HG02588 (cell line): ENCODE results near the gene CNTNAP5.

Experiments used
- ATAC-seq: cut with Tn5 transposase; IDR thresholded peaks from one replicate; pipeline ENCODE4 v1.9.1; 2021; ENCODE audit warnings: mild to moderate bottlenecking, moderate library complexity; ENCODE audit not compliant: unreplicated experiment

The CNTNAP5 gene

DNA sequence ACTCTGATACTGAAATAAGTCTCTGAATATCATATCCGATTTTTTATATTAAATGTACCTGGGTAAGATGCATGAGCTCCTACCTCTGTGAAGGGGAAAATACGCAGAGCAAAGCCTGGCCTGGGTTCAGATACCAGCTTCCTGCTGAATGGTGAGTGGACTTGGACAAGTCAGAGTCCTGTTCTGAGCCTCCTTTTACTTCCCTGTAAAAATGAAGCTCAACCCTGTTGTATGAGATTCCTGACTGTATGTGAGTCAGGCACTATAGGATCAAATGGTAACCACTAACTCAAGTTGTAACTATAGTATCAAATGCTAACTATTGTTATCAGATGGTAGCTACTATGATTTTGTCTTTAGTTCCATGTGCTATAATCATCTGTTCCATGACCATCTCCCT, 561.7 kb downstream of the CNTNAP5 start:
- no peak for ATAC-seq

DNA sequence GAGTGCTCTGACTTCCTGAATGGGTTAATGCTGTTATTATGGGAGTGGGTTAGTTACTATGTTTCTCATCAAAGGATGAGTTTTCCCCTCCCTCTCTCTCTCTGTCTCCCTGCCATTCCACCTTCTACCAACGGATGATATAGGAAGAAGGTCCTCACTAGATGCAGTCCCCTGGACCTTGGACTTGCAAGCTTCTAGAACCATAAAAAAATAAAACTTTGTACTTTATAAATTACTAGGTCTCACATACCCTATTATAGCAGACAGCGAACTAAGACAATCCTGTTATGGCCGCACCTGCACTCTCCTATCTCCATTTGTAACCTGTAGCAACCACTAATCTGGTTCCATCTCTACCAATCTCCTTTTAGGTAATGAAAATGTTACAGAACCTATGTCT, 564.9 kb downstream of the CNTNAP5 start:
- no peak for ATAC-seq

GRCh38 chr2:124602759-124603158, 577.7 kb downstream of the CNTNAP5 start:
- no peak for ATAC-seq

- no peak for ATAC-seq
These were observed 579.9 kb downstream of the CNTNAP5 start for GRCh38 chr2:124604940-124605339.

GRCh38 chr2:124607679-124608078, 582.6 kb downstream of the CNTNAP5 start:
- no peak for ATAC-seq

GRCh38 chr2:124609667-124610066, 584.6 kb downstream of the CNTNAP5 start:
- no peak for ATAC-seq

DNA sequence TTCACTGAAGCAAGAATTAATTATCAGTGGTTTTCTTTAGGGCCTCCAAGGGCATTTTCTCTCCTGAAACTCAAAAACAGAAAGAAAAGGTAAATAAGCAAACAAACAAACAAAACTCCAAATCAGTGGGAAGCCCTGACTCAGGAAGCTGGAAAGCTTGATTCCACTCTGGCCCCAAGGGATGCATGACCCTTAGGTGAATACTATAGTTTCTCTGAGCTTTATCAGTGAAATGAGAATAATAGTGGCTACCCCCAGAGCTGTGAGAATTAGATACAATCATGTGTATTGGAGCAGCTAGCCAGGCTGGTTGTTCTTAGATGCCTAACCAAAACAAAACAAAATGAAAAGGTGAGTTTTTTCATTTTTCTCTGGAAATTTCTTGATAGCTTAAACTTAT, 585.1 kb downstream of the CNTNAP5 start:
- ATAC-seq: no peak

GRCh38 chr2:124610866-124611265, 585.8 kb downstream of the CNTNAP5 start:
- no peak for ATAC-seq

DNA sequence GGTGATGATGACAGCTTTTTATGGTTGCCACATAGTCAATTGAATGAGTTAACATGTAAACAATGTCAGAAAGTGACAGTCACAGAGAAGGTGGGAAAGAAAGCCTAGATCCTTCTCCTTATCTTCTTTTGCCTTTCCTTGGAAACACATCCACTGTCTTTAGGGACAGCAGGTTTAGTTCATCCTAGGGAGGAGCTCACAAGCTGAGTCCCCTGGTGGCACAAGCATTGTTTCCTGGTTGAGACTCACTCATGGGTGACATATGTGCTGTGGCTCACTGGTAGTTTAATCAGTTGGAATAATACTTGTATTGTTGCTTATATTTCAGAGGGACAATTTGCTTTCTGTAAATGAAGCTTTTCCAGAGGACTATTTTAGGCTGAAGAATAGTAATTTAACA, 598.5 kb downstream of the CNTNAP5 start:
- no peak for ATAC-seq

- ATAC-seq: no peak
These were observed 600.5 kb downstream of the CNTNAP5 start for GRCh38 chr2:124625561-124625960.

GRCh38 chr2:124626993-124627392, 601.9 kb downstream of the CNTNAP5 start:
- ATAC-seq: no peak

DNA sequence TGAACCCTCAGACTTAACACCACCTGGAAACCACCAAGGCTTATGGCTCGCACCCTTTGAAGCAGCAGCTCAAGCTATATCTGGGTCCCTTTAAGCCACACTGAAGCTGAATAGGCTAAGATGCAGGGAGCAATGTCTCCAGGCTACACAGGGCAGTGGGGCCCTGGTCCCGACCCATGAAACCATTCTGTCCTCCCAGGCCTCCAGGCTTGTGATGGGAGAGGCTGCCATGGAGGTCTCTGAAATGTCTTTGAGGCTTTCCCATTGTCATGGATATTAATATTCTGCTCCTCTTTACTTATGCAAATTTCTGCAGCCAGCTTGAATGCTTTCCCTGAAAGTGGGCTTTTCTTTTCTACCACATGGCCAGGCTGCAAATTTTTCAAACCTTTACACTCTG, 608.7 kb downstream of the CNTNAP5 start:
- ATAC-seq: no peak

GRCh38 chr2:124639524-124639923, 614.4 kb downstream of the CNTNAP5 start:
- ATAC-seq: no peak

GRCh38 chr2:124640221-124640750, 615.2 kb downstream of the CNTNAP5 start:
- ATAC-seq: no peak

- ATAC-seq: no peak
These were observed 621.2 kb downstream of the CNTNAP5 start for GRCh38 chr2:124646166-124646815.

GRCh38 chr2:124647245-124647644, 622.2 kb downstream of the CNTNAP5 start:
- ATAC-seq: no peak

- no peak for ATAC-seq
These were observed 622.6 kb downstream of the CNTNAP5 start for GRCh38 chr2:124647663-124648062.

DNA sequence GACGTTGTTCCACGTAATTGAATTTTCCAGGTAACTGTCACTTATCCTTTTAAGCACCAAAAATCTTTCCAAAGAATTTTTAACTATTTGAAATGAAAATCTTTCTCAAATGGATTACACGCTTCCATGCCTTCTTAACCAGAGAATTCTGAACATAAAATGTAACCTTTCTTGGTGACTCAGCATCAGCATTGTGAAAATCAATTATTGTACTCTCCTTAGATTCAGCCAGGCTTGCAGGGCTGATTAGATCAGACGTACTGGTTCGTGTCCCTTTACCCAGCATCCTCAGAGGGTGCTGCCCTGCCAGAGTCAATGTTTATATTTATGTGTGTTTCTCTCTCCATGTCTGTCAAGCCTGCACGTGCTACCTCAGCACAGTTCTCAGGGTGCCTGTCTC, 623.9 kb downstream of the CNTNAP5 start:
- no peak for ATAC-seq

DNA sequence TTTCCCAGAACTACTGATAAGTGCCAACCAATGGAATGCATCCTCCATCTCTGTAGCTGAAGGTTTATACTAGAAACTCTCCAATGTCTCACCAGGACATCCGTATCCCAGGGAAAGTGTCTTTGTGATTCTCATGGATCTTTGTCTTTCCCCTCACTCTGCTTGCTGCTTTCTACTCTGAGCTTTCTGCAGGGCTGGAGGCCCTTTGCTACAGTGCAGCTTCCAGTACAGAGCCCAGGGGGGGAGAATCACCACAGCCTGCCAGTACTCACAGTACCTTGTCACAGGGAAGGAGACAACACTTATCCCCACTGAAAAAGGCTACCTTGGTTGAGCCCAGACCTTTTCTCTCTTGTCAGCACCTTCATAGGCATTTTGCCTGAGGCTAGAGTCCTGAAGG, 627.0 kb downstream of the CNTNAP5 start:
- ATAC-seq: no peak

GRCh38 chr2:124658373-124658772, 633.3 kb downstream of the CNTNAP5 start:
- no peak for ATAC-seq

GRCh38 chr2:124661558-124661957, 636.5 kb downstream of the CNTNAP5 start:
- ATAC-seq: no peak

DNA sequence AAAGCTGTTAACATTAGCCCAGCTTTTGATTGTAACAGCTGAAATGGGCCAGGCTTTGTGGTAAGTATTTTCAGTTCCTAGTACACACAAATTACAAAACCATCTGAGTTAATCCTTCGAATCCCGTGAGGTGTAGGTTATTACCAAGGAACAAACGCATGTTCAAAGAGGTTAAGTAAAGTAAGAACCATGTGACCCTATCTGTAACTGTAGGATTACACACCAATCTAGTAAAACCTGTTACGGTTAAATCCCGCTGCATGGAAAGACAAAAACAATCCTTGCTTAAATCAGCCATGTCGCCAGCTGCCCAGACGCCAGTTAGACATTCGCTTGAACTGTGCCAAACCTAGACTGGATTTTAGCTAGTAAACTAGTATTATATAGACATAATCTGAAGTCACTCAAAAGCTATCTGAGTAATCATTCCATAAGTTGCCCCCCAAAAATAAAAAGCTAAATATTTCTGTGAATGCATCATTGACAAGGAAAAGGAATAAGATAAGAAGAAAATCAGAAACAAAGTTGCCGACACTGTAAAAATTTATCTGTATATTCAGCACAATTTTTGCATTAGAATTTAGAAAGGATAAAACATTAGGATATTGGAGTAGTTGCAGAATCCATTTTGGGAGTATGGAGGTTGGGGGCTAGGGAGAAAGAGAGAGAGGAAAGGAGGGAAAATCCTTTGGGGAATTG, 638.0 kb downstream of the CNTNAP5 start:
- no peak for ATAC-seq

- no peak for ATAC-seq
These were observed 638.5 kb downstream of the CNTNAP5 start for GRCh38 chr2:124663645-124663997.
